ENCODE results near the gene UBR4.

DNA sequence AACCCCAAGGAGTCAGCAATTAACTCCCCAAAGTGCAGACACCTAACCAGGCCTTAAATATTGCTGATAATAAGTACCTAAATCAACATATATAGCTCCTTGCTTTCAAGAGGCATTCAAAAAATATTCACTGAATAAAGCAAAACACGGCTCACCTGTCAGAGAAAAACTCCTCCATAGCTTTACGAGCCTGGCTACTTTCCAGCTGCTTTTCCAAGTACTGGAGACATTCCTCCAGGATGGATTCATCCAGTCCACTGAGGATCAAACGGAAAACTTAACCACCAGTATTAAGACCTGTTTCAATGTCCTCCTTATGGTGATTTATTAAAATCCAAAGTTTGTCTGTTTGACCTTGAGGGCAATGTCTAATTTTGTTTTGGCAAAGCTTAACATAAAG lies 44.6 kb downstream of the UBR4 start:
- no peak for TF ChIP-seq POLR2A (IDR thresholded peaks at IDR 0.05)
- TF ChIP-seq, protein P1, sequence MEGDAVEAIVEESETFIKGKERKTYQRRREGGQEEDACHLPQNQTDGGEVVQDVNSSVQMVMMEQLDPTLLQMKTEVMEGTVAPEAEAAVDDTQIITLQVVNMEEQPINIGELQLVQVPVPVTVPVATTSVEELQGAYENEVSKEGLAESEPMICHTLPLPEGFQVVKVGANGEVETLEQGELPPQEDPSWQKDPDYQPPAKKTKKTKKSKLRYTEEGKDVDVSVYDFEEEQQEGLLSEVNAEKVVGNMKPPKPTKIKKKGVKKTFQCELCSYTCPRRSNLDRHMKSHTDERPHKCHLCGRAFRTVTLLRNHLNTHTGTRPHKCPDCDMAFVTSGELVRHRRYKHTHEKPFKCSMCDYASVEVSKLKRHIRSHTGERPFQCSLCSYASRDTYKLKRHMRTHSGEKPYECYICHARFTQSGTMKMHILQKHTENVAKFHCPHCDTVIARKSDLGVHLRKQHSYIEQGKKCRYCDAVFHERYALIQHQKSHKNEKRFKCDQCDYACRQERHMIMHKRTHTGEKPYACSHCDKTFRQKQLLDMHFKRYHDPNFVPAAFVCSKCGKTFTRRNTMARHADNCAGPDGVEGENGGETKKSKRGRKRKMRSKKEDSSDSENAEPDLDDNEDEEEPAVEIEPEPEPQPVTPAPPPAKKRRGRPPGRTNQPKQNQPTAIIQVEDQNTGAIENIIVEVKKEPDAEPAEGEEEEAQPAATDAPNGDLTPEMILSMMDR (IDR thresholded peaks at IDR 0.05): no peak
